KMS-11 (cell line): ENCODE data around the gene FRMD1.

ENCODE experiments used
- H2AFZ ChIP-seq: fragments of 200-600 bp; sonication (generic); 2 replicates; pipeline ENCODE4 v1.6.1; 2016; ENCODE audit warnings: antibody characterized with exemption, mixed run types, low read depth
- H3K27ac ChIP-seq: fragments of 200-600 bp; sonication (generic); 2 replicates; pipeline ENCODE4 v1.6.1; 2016; ENCODE audit warnings: mild to moderate bottlenecking, mixed run types
- H3K27me3 ChIP-seq: fragments of 200-600 bp; sonication (generic); 2 replicates; pipeline ENCODE4 v1.6.1; 2017; ENCODE audit warnings: mild to moderate bottlenecking, low read depth, mixed run types, moderate library complexity; ENCODE audit not compliant: insufficient read depth
- H3K36me3 ChIP-seq: fragments of 200-600 bp; sonication (generic); 2 replicates; pipeline ENCODE4 v1.6.1; 2017; ENCODE audit warnings: mild to moderate bottlenecking, mixed run types; ENCODE audit not compliant: insufficient read depth
- H3K4me1 ChIP-seq: fragments of 200-600 bp; sonication (generic); 2 replicates; pipeline ENCODE4 v1.6.1; 2016; ENCODE audit warnings: mild to moderate bottlenecking, low read depth, mixed run types; ENCODE audit not compliant: poor library complexity, severe bottlenecking
- H3K4me2 ChIP-seq: fragments of 200-600 bp; sonication (generic); 2 replicates; pipeline ENCODE4 v1.7.0; 2016; ENCODE audit warnings: mild to moderate bottlenecking, mixed run types
- H3K4me3 ChIP-seq: fragments of 200-600 bp; sonication (generic); IDR thresholded peaks from 2 replicates; pipeline ENCODE4 v1.6.1; 2017; ENCODE audit warnings: low read depth, low read length, mixed read lengths; ENCODE audit not compliant: insufficient read depth
- H3K79me2 ChIP-seq: fragments of 200-600 bp; sonication (generic); 2 replicates; pipeline ENCODE4 v1.6.1; 2016; ENCODE audit warnings: low read depth, mixed run types; ENCODE audit not compliant: insufficient read depth
- H3K9ac ChIP-seq: fragments of 200-600 bp; sonication (generic); 2 replicates; pipeline ENCODE4 v1.6.1; 2016; ENCODE audit warnings: mild to moderate bottlenecking, mixed run types
- H4K20me1 ChIP-seq: fragments of 200-600 bp; sonication (generic); 2 replicates; pipeline ENCODE4 v1.6.1; 2016; ENCODE audit warnings: mild to moderate bottlenecking, mixed run types; ENCODE audit not compliant: insufficient read depth
- TF ChIP-seq, protein P1 (sequence below): fragments of 200-600 bp; sonication (generic); conservative IDR thresholded peaks from 2 replicates; pipeline ENCODE4 v1.6.1; 2017; ENCODE audit warnings: low read depth, mild to moderate bottlenecking, antibody characterized with exemption, low read length, moderate library complexity, mixed read lengths

The FRMD1 gene

DNA sequence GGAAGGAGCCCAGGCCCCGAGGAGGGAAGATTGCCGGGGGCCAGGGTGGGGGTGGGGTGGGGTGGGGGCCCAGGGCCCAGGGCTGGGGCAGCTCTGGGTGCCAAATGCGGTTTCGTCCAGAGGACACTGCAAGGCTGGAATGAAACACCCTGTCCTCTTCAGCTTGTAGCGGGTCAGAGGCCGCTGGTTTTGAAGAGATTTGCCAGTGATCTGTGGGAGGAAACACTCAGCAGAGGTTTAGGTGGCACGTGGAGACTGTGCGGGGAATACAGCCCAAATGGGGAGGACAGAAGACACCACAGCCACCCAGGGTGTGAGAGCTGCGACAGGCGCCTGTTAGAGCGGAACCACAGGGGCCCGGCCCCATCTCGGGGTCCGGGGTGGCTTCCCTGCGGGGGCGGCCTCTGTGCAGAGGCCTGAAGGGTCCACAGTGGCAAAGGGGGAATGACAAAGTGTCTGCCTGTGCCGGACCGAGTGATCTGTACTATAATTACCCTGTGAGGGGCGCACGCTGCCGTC is 29.2 kb downstream of the FRMD1 start:
- Histone ChIP-seq H3K79me2 (no peaks in the 10 kb centered on the region), H3K9ac (no peak overlapping the region), H3K4me3 (no peak overlapping the region), H4K20me1 (no peaks in the 10 kb centered on the region), H2AFZ (no peak overlapping the region), H3K4me1 (no peaks in the 10 kb centered on the region), H3K27me3 (peaks cover 3% of the 10 kb centered on the region; the same call in 1 of the 2 replicates), H3K36me3 (no peaks in the 10 kb centered on the region), H3K27ac (no peak overlapping the region), H3K4me2 (no peak overlapping the region)
- TF ChIP-seq, protein P1, sequence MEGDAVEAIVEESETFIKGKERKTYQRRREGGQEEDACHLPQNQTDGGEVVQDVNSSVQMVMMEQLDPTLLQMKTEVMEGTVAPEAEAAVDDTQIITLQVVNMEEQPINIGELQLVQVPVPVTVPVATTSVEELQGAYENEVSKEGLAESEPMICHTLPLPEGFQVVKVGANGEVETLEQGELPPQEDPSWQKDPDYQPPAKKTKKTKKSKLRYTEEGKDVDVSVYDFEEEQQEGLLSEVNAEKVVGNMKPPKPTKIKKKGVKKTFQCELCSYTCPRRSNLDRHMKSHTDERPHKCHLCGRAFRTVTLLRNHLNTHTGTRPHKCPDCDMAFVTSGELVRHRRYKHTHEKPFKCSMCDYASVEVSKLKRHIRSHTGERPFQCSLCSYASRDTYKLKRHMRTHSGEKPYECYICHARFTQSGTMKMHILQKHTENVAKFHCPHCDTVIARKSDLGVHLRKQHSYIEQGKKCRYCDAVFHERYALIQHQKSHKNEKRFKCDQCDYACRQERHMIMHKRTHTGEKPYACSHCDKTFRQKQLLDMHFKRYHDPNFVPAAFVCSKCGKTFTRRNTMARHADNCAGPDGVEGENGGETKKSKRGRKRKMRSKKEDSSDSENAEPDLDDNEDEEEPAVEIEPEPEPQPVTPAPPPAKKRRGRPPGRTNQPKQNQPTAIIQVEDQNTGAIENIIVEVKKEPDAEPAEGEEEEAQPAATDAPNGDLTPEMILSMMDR = no peak

DNA sequence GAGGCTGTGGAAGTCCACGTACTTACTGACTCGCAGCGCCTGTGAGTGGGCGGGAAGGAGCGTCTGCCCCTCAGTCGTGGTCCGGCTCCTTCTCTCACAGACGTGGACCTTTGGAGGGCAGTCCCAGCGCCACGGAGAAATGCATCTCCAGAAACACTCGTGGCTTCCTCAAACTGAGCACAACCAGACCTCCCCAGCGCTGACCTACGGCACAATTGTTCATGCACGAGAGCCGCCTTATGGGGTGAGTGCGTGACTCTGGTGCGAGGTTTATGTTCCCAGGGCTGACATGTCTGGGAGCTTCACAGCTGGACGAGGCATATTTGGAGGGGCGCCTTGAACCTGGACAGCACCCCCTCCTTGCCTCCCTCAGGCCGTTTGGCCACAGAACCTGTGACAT is 29.7 kb downstream of the FRMD1 start:
- Histone ChIP-seq H2AFZ (no peak overlapping the region), H3K79me2 (no peaks in the 10 kb centered on the region), H3K27ac (no peak overlapping the region), H3K9ac (no peak overlapping the region), H4K20me1 (no peaks in the 10 kb centered on the region), H3K4me2 (no peak overlapping the region), H3K4me3 (no peak overlapping the region), H3K27me3 (peaks cover 3% of the 10 kb centered on the region; the same call in 1 of the 2 replicates), H3K36me3 (no peaks in the 10 kb centered on the region), H3K4me1 (no peaks in the 10 kb centered on the region)
- TF ChIP-seq, protein P1 = no peak

DNA sequence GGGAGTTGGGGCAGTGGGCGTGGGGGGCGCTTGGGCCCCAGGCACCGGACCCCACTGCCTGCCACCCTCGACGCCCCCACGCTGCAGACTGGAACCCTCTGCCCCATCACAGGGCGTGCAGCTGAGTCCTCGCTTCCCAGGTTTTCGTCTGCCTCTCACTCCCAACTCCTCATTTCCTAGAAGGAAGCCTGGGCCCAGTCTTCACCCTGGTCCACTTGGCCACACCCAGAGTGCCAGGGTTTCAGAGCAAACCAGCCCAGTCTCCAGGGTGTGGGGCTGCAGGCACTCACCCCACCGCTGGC is 30.3 kb downstream of the FRMD1 start:
- no peak overlapping the region for H2AFZ ChIP-seq
- H3K9ac ChIP-seq = no peak overlapping the region
- no peaks in the 10 kb centered on the region for H3K79me2 ChIP-seq
- no peaks in the 10 kb centered on the region for H3K4me1 ChIP-seq
- H3K27me3 ChIP-seq = peaks cover 3% of the 10 kb centered on the region; the same call in 1 of the 2 replicates
- H3K4me3 ChIP-seq = no peak overlapping the region
- TF ChIP-seq, protein P1 = no peak
- H4K20me1 ChIP-seq = no peaks in the 10 kb centered on the region
- no peak overlapping the region for H3K4me2 ChIP-seq
- no peak overlapping the region for H3K27ac ChIP-seq
- H3K36me3 ChIP-seq = no peaks in the 10 kb centered on the region

DNA sequence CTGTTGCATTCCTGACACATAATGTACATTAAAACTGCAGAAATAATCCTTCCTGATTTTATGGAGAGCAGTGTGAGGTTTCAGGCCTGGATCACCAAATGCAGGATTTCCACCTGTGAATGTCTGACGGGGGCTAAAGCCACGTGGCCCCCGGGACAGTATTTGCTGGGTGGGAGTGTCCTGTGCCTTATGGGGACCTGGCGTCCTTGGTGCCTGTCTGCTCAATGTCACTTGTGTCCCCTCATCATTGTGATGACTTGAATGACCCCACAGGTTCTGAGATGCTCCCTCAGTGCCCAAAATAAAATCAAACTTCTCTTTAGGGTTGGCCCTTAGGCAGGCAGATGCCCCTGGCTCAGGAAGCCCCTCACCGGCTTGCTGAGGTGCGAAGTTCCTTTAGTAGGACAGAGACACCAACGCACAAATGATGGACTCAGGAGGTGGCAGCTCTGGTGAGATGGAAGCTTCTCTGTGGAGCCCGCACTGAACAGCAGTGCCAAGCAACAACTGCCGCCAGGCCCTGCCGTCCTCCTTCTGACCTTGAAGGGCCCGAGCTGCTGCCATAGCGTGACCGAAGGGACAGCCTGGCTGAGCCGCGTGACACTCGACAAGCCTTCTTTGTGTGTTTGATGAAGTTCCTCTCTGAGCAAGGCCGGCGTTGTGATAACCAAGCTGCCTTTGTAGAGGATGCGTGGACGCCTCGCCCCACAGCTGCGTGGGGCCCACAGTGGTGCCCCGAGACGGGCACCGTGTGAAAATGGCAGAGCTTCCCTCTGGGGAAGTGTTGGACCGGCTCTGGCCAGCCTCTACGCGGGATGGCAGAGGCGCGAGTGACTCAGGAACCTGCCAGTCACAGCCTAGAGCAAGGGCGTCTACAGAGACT is 30.9 kb downstream of the FRMD1 start:
- 0 out of 2 replicates have a peak, but pooled peaks cover 3% of the 10 kb centered on the region for H3K27me3 ChIP-seq
- H3K4me2 ChIP-seq = no peak overlapping the region
- TF ChIP-seq, protein P1 = no peak
- no peak overlapping the region for H3K9ac ChIP-seq
- H3K79me2 ChIP-seq = no peaks in the 10 kb centered on the region
- no peak overlapping the region for H3K27ac ChIP-seq
- H3K36me3 ChIP-seq = no peaks in the 10 kb centered on the region
- no peak overlapping the region for H3K4me3 ChIP-seq
- no peaks in the 10 kb centered on the region for H3K4me1 ChIP-seq
- H4K20me1 ChIP-seq = no peaks in the 10 kb centered on the region
- H2AFZ ChIP-seq = no peak overlapping the region
